AG09309 (cell line): ENCODE data around the gene AHRR.
"Not testable (repeated sequence)": the region's sequence is repeated elsewhere in the genome, so short reads cannot be mapped to it uniquely, and the experiment has no call there.

Experiments used
- DNase-seq: peaks from one replicate; pipeline ENCODE4 v3.0.0-alpha.2; 2010; ENCODE audit warnings: low read depth
- H3K4me3 ChIP-seq: 2 replicates; pipeline ENCODE4 v1.5.1; 2011; ENCODE audit warnings: mild to moderate bottlenecking, low read depth, low read length, moderate library complexity; ENCODE audit not compliant: control insufficient read depth
- TF ChIP-seq, protein P1 (sequence below): IDR thresholded peaks from 2 replicates; pipeline ENCODE4 v1.5.1; 2011; ENCODE audit warnings: mild to moderate bottlenecking, low read depth, low read length, inconsistent platforms; ENCODE audit not compliant: insufficient read depth, control insufficient read depth; ENCODE audit errors: missing control alignments

The AHRR gene

DNA sequence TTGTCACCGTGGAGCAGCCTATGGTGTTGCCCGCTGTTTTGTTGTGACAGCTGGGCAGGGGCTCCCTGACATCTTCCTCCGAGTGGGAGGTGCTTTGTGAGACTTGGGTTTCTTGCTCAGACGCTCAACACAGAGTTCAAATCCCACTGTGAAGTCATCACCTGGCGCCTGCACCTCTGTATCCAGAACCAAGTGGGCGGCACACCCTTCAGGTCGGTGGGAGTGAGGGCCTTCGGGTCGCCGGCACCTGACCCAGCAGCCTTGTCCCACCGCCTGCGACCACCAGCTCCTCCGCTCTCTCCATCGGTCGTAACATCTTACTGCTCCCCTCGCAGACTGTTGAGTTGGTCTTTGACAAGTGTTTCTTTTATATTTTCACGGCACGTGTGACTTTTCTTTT is 83.9 kb downstream of the AHRR start:
- no peak for DNase-seq
- TF ChIP-seq, protein P1, sequence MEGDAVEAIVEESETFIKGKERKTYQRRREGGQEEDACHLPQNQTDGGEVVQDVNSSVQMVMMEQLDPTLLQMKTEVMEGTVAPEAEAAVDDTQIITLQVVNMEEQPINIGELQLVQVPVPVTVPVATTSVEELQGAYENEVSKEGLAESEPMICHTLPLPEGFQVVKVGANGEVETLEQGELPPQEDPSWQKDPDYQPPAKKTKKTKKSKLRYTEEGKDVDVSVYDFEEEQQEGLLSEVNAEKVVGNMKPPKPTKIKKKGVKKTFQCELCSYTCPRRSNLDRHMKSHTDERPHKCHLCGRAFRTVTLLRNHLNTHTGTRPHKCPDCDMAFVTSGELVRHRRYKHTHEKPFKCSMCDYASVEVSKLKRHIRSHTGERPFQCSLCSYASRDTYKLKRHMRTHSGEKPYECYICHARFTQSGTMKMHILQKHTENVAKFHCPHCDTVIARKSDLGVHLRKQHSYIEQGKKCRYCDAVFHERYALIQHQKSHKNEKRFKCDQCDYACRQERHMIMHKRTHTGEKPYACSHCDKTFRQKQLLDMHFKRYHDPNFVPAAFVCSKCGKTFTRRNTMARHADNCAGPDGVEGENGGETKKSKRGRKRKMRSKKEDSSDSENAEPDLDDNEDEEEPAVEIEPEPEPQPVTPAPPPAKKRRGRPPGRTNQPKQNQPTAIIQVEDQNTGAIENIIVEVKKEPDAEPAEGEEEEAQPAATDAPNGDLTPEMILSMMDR = no peak
- no peak overlapping the region for H3K4me3 ChIP-seq

DNA sequence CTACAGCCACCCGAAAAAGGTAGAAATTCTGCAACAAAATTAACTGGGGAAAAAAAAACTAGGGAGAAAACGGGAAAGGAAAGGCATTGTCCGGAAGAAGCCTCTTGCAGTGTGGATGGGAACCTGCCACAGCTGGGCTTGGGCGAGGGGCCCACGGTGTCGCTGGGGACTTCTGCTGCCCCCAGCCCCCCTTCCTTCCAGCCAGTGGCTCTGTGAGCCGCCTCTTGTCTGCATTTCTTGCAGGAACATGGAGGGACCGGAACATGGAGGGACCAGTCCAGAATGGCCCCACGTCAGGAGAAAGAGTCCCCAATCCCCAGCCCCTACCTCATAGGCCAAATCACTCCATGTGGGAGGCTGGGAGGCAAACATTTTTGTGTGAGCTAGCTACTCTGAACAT is 84.5 kb downstream of the AHRR start:
- TF ChIP-seq, protein P1 = no peak
- no peak overlapping the region for H3K4me3 ChIP-seq
- no peak for DNase-seq

DNA sequence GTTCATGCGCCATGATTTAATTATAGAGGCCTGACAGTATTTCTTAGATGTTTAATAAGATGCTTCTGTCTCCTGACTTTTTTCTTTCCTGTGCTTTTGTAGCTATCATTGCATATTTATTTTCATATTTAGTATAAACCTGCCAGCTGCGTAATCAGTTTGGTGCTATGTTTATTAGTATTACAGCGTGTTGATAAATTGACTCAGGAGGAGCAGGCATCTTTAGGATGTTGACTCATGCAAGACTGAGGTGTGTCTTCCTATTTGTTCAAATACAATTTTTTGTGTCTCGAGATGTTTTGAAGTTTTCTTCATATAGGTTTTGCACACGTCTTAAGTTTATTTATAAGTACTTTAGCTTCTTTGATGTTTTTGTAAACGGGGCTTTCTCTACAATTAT is 85.5 kb downstream of the AHRR start:
- TF ChIP-seq, protein P1 = no peak
- DNase-seq = no peak

DNA sequence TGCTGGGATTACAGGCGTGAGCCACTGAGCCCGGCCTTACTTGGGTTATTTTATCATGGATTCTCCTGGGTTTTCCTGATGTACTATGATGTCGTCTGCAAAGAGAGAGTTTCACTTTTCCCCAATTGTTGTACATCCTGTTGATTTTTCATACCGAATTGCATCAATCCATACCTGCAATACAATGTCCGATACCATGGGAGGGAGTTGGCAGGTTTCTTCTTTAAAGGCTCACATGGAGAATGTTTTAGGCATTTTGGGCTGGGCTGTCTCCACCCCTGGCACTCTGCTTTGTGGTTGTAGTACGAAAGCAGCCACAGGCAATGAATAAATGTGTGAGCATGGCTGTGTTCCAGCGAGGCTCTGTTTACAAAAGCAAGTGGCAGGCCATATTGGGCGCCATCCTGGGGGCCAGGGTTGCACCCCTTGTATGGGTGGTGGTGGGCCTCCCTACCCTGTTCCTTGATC is 86.3 kb downstream of the AHRR start:
- TF ChIP-seq, protein P1 = no peak
- H3K4me3 ChIP-seq = no peak overlapping the region
- no peak for DNase-seq

More for the DNA sequence above, 85.5 kb downstream of the AHRR start:
- no peak overlapping the region for H3K4me3 ChIP-seq

DNA sequence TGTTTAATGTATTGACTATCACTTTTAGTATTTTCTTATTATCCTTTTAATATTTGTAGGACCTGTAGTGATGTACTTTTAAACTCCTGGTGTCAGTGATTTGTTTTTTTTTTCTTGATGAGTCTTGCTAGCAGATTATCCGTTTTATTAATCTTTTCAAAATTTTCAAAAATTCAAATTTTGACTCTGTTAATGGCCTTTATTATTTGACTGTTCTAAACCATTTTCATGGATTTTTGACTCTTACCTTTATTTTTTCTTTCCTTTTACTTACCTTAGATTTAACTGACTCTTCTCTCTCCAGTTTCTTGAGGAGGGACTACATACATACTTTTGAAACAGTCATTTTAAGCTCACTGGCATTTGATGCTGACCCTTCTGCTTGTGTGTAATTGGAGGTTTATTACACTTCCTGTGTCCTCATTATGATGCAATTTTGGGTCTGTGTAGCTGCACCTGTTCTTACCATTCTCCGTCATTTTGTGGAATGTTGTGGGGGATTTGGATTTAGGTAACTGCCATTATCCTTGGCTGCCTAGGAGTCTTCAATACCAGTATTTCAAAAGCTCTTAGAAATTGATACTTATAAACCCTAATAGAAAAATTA is 89.5 kb downstream of the AHRR start:
- no peak for DNase-seq
- no peak overlapping the region for H3K4me3 ChIP-seq
- TF ChIP-seq, protein P1 = no peak

DNA sequence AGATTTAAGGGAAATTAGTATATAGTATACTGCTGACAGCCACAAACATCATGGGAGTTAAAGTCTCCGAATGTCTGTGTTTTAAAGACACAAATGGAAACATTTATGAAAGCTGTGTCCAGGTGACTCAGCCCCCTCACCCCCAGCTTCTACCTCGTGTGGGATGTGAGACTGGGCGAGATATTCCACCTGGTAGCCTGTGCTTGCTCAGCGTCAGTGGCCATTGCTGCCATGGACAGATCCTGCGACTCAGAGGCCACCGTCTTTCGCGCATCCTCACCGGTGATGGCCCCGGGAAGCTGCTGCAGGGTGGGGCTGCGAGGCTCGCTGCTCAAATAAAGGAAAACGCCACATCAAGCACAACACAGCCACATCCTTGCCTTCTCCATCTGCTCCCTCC is 90.2 kb downstream of the AHRR start:
- TF ChIP-seq, protein P1 = no peak
- DNase-seq = no peak
- no peak overlapping the region for H3K4me3 ChIP-seq

DNA sequence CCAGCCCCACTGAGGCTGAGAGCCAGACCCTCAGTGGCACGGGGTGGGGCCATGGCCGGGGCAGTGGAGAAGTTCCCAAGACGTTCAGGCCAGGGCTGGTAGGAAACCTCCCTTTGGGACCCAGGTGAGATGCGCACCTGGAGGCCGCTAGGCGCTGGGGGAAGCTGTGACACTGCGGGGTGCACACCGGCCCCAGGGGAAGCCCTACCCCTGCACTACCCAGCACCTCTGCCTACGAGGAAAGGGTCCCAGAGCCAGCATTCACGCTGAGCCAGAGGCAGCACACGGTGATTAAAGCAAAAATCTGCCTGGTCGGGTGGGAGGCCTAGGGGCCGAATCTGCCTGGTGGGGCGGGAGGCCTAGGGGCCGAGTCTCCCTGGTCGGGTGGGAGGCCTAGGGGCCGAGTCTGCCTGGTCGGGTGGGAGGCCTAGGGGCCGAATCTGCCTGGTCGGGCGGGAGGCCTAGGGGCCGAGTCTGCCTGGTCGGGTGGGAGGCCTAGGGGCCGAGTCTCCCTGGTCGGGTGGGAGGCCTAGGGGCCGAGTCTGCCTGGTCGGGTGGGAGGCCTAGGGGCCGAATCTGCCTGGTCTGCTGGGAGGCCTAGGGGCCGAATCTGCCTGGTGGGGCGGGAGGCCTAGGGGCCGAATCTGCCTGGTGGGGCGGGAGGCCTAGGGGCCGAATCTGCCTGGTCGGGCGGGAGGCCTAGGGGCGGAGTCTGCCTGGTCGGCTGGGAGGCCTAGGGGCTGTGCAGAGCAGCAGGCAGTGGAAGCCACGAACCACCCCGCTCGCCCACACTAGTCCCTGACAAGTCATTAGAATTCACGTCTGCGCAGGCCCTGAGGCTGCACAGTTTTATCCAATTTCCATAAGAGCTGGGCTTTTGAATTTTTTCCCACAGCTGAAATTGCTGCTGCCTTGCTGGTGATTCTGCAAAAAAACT is 93.7 kb downstream of the AHRR start:
- DNase-seq = peak; percentile 49
- H3K4me3 ChIP-seq = not testable (repeated sequence)
